Neuronal stem cell (in vitro differentiated cells): ENCODE data around the gene LUM.

Source experiments
- DNase-seq: peaks from one replicate; pipeline ENCODE4 v3.0.0-alpha.2; 2013; ENCODE audit warnings: low spot score
- H2AFZ ChIP-seq: one replicate; pipeline ENCODE4 v1.6.1; 2013; ENCODE audit warnings: mild to moderate bottlenecking, low read length, inconsistent platforms
- H2AK5ac ChIP-seq: 2 replicates; pipeline ENCODE4 v1.6.1; 2013; ENCODE audit warnings: low read depth, mild to moderate bottlenecking, inconsistent platforms, low read length, moderate library complexity, mixed read lengths
- H2BK120ac ChIP-seq: 2 replicates; pipeline ENCODE4 v1.6.1; 2013; ENCODE audit warnings: low read depth, mild to moderate bottlenecking, inconsistent platforms, low read length, moderate library complexity, mixed read lengths
- H2BK12ac ChIP-seq: one replicate; pipeline ENCODE4 v1.6.1; 2013; ENCODE audit warnings: low read length, inconsistent platforms
- H2BK15ac ChIP-seq: 2 replicates; pipeline ENCODE4 v1.6.1; 2013; ENCODE audit warnings: mild to moderate bottlenecking, low read length, inconsistent platforms, mixed read lengths
- H2BK5ac ChIP-seq: one replicate; pipeline ENCODE4 v1.6.1; 2013; ENCODE audit warnings: inconsistent platforms, mild to moderate bottlenecking, low read length, moderate library complexity
- H3K14ac ChIP-seq: one replicate; pipeline ENCODE4 v1.6.1; 2013; ENCODE audit warnings: low read length, inconsistent platforms
- H3K18ac ChIP-seq: 2 replicates; pipeline ENCODE4 v1.6.1; 2013; ENCODE audit warnings: low read length, inconsistent platforms
- H3K23ac ChIP-seq: 2 replicates; pipeline ENCODE4 v1.6.1; 2013; ENCODE audit warnings: low read depth, mild to moderate bottlenecking, mixed read lengths, low read length, inconsistent platforms; ENCODE audit not compliant: poor library complexity
- H3K27ac ChIP-seq: replicated peaks from 3 replicates; pipeline ENCODE4 v1.5.1; 2013; ENCODE audit warnings: low read length, inconsistent platforms
- H3K27me3 ChIP-seq, 3 experiments: 2 replicates each; pipeline ENCODE4 v1.6.1; 2013; ENCODE audit warnings: low read length in 3 of 3, mild to moderate bottlenecking in 2 of 3, inconsistent platforms in 1 of 3, low read depth in 1 of 3, mixed read lengths in 1 of 3, moderate library complexity in 1 of 3; ENCODE audit not compliant: control insufficient read depth in 3 of 3, insufficient read depth in 3 of 3
- H3K36me3 ChIP-seq, 2 donors: replicated peaks in 1 of 2; 2 replicates each; pipeline ENCODE4 v1.6.1; 2013; ENCODE audit warnings: low read length in 2 of 2; ENCODE audit not compliant: control insufficient read depth in 2 of 2, insufficient read depth in 2 of 2
- H3K4ac ChIP-seq: 2 replicates; pipeline ENCODE4 v1.6.1; 2013; ENCODE audit warnings: inconsistent platforms, mild to moderate bottlenecking, low read length, moderate library complexity
- H3K4me1 ChIP-seq, 2 donors: 1 replicate in 1 of 2; 2 replicates in 1 of 2; pipeline ENCODE4 v1.6.1; 2013; ENCODE audit warnings: low read length in 2 of 2, low read depth in 1 of 2; ENCODE audit not compliant: control insufficient read depth in 2 of 2, insufficient read depth in 1 of 2
- H3K4me2 ChIP-seq: one replicate; pipeline ENCODE4 v1.6.1; 2013; ENCODE audit warnings: mild to moderate bottlenecking, low read length, inconsistent platforms; ENCODE audit not compliant: insufficient read depth, poor library complexity, severe bottlenecking
- H3K4me3 ChIP-seq, 2 donors: 2 replicates each; pipeline ENCODE4 v1.5.1; 2013; ENCODE audit warnings: low read length in 2 of 2, mild to moderate bottlenecking in 2 of 2, inconsistent platforms in 1 of 2, moderate library complexity in 1 of 2
- H3K79me1 ChIP-seq: one replicate; pipeline ENCODE4 v1.6.1; 2013; ENCODE audit warnings: low read depth, mild to moderate bottlenecking, inconsistent platforms, low read length, moderate library complexity
- H3K9ac ChIP-seq: one replicate; pipeline ENCODE4 v1.6.1; 2013; ENCODE audit warnings: mild to moderate bottlenecking, low read depth, low read length, inconsistent platforms; ENCODE audit not compliant: poor library complexity
- H3K9me3 ChIP-seq, 2 donors: replicated peaks in 1 of 2; 2 replicates each; pipeline versions ENCODE3 to v1.6.1; 2013; ENCODE audit warnings: low read length in 2 of 2, mild to moderate bottlenecking in 2 of 2, inconsistent platforms in 1 of 2, low read depth in 1 of 2, mixed read lengths in 1 of 2, moderate library complexity in 1 of 2; ENCODE audit not compliant: control insufficient read depth in 2 of 2, insufficient read depth in 1 of 2
- H4K8ac ChIP-seq: one replicate; pipeline ENCODE4 v1.6.1; 2013; ENCODE audit warnings: low read depth, mild to moderate bottlenecking, inconsistent platforms, low read length, moderate library complexity
- H4K91ac ChIP-seq: one replicate; pipeline ENCODE4 v1.6.1; 2013; ENCODE audit warnings: low read length, low read depth, mild to moderate bottlenecking, inconsistent platforms; ENCODE audit not compliant: poor library complexity
- WGBS, 2 donors: extraction: QIAGEN DNeasy Blood & Tissue Kit; methylation state at CpG; one replicate each; pipeline ENCODE4 v1.1.7; 2013; ENCODE audit warnings: missing lambda C conversion rate in 2 of 2, mixed read lengths in 1 of 2; ENCODE audit not compliant: insufficient read length in 2 of 2, insufficient replicate concordance in 1 of 2; ENCODE audit errors: extremely low coverage in 2 of 2; 5-methylcytosine and 5-hydroxymethylcytosine counted together

The LUM gene

DNA sequence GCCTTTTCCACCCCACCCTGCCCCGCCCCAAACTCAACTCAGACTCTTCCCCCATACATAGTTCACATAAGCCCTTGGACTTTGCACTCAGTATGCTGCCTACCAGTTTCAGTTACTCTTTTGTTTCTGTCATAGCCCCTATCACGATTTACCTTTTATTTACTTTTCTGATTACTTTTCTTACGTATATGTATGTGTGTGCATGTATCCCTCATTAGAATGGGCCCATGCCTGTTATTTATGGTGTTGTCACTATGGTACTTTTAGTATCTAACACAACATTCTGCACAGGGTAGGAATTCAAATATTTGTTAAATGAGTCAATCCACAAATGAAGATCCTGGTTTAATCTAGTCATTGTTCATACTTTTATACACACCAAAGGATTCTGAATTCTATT lies 16.5 kb upstream of the LUM start:
- Histone ChIP-seq H3K27me3 (no peaks in the 10 kb centered on the region), H3K27ac (no peak overlapping the region), H3K36me3 (no peaks in the 10 kb centered on the region), H3K4ac (no peak overlapping the region), H2AFZ (no peak overlapping the region), H3K9me3 (no peaks in the 10 kb centered on the region), H3K9ac (no peak overlapping the region), H3K14ac (no peak overlapping the region), H3K4me2 (no peak overlapping the region), H3K4me1 (no peaks in the 10 kb centered on the region), H2BK12ac (no peak overlapping the region), H2BK120ac (no peak overlapping the region), H3K23ac (no peak overlapping the region), H4K8ac (no peak overlapping the region), H3K4me3 (no peak overlapping the region), H2BK15ac (no peak overlapping the region), H3K18ac (no peak overlapping the region), H3K79me1 (no peaks in the 10 kb centered on the region), H4K91ac (no peak overlapping the region), H2AK5ac (no peak overlapping the region), H2BK5ac (no peak overlapping the region)
- WGBS, 2 donors: no CpG with 5 or more reads among the region's 3 CpGs
- no peak for DNase-seq

DNA sequence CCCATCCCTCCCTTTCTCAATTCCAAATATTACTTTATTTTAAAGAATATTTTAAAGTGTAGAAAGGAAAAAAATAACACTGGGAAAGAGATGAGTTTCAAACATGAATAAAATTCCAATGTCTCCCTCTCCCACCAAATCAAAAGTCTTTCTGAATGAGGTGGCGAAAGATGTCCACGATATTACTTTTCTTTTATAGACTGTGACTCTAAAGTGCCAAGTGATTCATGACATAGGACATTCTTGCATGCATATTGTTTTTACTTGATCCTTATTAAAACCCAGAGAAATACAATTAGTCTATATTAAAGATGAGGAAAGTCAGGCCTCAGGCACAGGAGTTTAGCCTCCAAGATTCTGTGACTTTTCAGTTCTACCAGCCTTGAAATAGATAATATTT lies 16.0 kb upstream of the LUM start:
- no peak for DNase-seq
- Histone ChIP-seq H2AK5ac (no peak overlapping the region), H3K27ac (no peak overlapping the region), H2BK15ac (no peak overlapping the region), H2BK12ac (no peak overlapping the region), H2BK5ac (no peak overlapping the region), H3K27me3 (no peaks in the 10 kb centered on the region), H3K36me3 (no peaks in the 10 kb centered on the region), H2BK120ac (no peak overlapping the region), H3K9me3 (no peaks in the 10 kb centered on the region), H3K23ac (no peak overlapping the region), H3K4ac (no peak overlapping the region), H3K14ac (no peak overlapping the region), H3K9ac (no peak overlapping the region), H3K18ac (no peak overlapping the region), H3K4me3 (no peak overlapping the region), H3K4me1 (no peaks in the 10 kb centered on the region), H4K8ac (no peak overlapping the region), H2AFZ (no peak overlapping the region), H3K4me2 (no peak overlapping the region), H4K91ac (no peak overlapping the region), H3K79me1 (no peaks in the 10 kb centered on the region)
- WGBS, 2 donors: no CpG with 5 or more reads among the region's 2 CpGs

DNA sequence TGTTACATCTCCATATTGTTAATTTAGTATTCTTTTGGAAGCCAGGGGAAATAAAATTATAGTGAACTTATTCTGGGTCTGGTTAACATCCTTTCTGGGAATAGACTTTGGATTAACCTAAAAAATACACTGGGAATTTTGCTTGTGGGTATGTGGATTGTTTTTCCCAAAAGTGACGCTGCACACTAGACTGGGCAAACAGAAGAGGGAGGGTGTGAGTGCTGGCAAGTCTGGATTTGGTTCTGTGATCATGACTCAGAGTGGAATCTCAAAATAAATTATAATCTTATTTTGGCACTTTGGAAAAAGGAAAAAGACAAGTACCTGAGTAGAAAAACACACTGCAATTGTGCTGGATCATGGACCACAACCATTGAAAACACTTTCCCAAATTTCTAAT lies 15.2 kb upstream of the LUM start:
- Histone ChIP-seq H3K4me1 (no peaks in the 10 kb centered on the region), H3K14ac (no peak overlapping the region), H3K27ac (no peak overlapping the region), H2BK12ac (no peak overlapping the region), H4K8ac (no peak overlapping the region), H3K27me3 (no peaks in the 10 kb centered on the region), H3K4me2 (no peak overlapping the region), H2AK5ac (no peak overlapping the region), H3K79me1 (no peaks in the 10 kb centered on the region), H4K91ac (no peak overlapping the region), H2BK120ac (no peak overlapping the region), H3K23ac (no peak overlapping the region), H2BK15ac (no peak overlapping the region), H2BK5ac (no peak overlapping the region), H2AFZ (no peak overlapping the region), H3K4me3 (no peak overlapping the region), H3K18ac (no peak overlapping the region), H3K4ac (no peak overlapping the region), H3K36me3 (no peaks in the 10 kb centered on the region), H3K9ac (no peak overlapping the region), H3K9me3 (no peaks in the 10 kb centered on the region)
- no peak for DNase-seq
- no CpG with 5 or more reads among the region's 1 CpG for WGBS, 2 donors

DNA sequence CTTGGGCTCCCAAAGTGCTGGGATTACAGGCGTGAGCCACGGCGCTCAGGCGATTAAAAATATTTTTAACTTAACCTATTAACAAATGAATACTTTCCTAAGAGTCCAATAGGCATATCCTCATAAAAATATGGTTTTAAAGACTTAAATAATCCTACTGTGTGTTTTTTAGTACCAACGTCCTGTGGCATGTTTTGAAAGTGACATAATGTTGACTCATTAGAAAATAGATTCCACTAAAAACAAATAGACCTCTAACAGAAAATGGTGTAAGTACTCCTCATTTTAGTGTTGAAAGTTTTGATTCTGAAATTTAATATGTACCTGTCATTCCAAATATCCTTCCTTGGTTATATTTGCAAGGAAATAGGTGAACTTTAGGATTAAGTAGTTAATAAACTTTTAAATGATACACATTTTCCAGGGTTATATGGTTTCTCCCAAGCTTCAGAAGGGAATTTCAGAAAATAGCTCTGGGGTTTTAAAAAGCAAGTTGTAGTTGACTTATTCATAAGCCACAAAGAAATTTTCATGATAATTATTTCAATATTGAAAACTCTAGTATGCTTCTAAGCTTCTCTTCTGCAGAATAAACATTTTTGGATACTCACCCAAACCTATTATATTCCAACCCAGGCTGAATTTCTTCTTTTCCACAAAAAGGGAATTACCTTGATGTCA lies 12.1 kb upstream of the LUM start:
- no peak overlapping the region for H3K18ac ChIP-seq
- H4K8ac ChIP-seq: no peak overlapping the region
- H2BK5ac ChIP-seq: no peak overlapping the region
- no peak overlapping the region for H2BK120ac ChIP-seq
- H2BK15ac ChIP-seq: no peak overlapping the region
- no peak overlapping the region for H4K91ac ChIP-seq
- no peak overlapping the region for H3K4me3 ChIP-seq
- no peaks in the 10 kb centered on the region for H3K9me3 ChIP-seq
- H3K4me1 ChIP-seq: no peaks in the 10 kb centered on the region
- no peak overlapping the region for H3K27ac ChIP-seq
- no peak overlapping the region for H3K23ac ChIP-seq
- no peak overlapping the region for H2BK12ac ChIP-seq
- no peak overlapping the region for H3K4me2 ChIP-seq
- no peaks in the 10 kb centered on the region for H3K79me1 ChIP-seq
- H3K14ac ChIP-seq: no peak overlapping the region
- no peak for DNase-seq
- no peaks in the 10 kb centered on the region for H3K27me3 ChIP-seq
- no CpG with 5 or more reads among the region's 5 CpGs for WGBS, 2 donors
- H2AK5ac ChIP-seq: no peak overlapping the region
- H3K4ac ChIP-seq: no peak overlapping the region
- H3K9ac ChIP-seq: no peak overlapping the region
- H2AFZ ChIP-seq: no peak overlapping the region
- no peaks in the 10 kb centered on the region for H3K36me3 ChIP-seq
